Glomerular visceral epithelial cell (primary cell): ENCODE results near the gene NOL9.
A peak's percentile ranks its signal among the peaks of the same experiment; 100 is the strongest.

Experiments used
- DNase-seq: peaks from one replicate; pipeline ENCODE4 v3.0.0-alpha.2; 2016; ENCODE audit errors: extremely low spot score

Gene NOL9

GRCh38 chr1:6489383-6489765, 64.9 kb downstream of the NOL9 start:
- DNase-seq: no peak

DNA sequence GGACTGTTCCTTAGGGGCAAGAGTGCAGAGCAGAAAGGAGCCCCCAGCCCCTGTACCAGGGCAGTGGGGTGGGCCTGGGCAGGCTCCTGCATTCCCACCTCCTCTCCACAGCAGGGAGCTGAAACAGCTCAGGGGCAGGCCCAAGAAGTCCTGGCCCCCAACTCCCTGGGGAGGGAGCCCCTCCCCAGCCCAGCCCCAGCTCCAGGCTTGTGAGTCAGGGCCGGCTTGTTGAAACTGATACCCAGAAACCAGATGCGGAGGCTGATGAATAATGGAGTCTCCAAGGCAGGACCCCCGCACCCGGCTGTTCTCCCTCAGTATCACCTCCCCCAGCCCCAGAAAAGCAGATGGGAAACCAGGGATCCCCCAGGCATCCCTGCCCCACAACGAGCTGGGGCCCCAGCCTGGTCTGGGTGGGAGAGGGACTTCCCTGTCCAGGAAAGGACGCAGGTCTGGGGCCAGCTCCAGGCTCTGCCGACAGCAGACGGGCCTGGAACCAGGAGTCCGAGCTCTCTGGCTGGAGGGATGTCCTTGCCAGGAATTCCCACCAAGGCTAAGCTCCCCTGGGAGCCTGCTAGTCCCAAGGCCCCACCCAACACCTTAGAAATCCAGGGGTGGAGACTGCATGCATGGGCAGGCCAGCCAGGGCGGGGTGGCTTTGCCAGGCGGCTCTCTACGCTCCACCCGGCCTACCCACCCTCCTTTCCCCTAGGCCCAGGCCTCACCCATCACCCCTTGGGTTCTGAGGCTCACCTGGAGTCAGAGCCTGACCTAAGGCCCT, 65.5 kb downstream of the NOL9 start:
- DNase-seq: peak; percentile 67

GRCh38 chr1:6487804-6488484, 66.4 kb downstream of the NOL9 start:
- no peak for DNase-seq

- DNase-seq: peak; percentile 83
Observed at GRCh38 chr1:6486433-6487011, 67.8 kb downstream of the NOL9 start.

DNA sequence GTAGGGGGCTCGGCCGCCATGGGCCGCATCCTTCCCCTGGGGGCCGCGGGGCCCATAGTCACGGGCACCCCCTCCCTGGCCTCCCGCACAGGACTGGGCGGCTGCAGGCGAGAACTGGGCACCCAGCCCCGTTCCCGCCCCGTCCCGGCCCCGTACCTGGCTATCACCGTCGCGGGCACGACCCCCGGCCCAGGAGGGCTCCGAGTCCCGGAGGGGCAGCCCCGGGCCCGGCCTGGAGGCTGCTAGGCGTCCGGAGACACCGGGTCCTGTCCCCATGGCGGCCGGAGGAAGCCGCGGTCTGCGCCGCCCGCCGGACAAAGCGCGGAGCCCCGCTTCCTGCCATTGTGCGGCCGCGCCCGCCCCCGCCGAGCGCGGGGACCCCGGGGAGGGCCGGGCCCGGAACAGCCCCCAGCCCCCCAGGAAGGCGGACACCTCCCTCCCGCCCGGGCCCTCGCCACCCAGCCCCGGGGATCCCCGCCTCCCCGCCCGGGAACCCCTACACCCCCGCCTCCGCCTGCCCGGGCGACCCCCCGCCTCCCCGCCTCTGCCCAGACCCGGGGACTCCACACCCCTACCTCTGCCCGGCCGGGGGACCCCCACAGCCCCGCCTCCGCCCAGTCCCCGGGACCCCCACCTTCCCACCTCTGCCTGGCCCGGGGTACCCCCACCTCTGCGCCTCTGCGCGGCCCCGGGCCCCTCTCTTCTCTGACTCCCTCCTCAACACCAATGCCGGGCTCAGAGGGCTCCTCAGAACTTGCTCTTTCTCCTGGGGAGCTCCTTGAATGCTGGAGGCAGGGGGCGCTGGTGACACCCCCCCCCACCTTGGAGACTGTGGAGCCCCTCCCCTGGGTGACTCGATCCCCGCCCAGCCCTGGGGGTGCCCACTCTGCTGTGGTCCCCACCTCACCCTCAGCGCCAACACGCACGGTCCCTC, 68.9 kb downstream of the NOL9 start:
- DNase-seq: no peak

DNA sequence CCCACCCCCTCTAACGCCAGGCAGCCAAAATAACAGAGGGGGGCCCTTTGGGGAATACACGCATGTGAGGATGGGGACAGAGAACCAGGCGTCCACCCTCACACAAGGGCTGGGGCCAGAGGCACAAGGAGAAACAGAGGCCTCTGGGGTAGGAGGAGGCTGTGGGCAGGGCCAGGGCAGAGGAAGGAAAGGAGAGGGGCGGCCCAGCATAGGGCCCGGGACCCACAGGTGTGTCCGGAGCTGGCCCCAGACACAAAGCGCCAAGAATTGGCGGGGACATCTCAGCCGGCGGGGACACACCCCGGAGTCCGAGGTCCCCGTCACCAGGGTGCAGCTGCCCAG, 69.5 kb downstream of the NOL9 start:
- no peak for DNase-seq

DNA sequence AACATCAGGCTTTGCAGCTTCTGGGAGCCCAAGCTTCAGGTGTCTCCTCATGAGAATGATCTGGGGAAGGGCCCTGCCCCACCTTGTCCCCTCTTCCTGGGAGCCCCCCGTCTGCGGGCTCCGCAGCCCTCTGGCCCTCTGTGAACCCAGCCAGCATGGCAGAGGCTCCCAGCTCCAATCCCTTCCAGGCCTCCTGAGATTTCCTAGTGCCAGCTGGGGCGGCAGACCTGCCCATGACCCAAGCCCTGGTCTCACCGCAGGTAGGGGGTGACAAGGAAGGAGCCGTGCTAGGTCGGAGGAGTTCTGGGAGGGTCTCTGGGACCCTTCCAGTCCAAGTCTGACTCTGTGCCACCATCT, 70.6 kb downstream of the NOL9 start:
- DNase-seq: no peak

DNA sequence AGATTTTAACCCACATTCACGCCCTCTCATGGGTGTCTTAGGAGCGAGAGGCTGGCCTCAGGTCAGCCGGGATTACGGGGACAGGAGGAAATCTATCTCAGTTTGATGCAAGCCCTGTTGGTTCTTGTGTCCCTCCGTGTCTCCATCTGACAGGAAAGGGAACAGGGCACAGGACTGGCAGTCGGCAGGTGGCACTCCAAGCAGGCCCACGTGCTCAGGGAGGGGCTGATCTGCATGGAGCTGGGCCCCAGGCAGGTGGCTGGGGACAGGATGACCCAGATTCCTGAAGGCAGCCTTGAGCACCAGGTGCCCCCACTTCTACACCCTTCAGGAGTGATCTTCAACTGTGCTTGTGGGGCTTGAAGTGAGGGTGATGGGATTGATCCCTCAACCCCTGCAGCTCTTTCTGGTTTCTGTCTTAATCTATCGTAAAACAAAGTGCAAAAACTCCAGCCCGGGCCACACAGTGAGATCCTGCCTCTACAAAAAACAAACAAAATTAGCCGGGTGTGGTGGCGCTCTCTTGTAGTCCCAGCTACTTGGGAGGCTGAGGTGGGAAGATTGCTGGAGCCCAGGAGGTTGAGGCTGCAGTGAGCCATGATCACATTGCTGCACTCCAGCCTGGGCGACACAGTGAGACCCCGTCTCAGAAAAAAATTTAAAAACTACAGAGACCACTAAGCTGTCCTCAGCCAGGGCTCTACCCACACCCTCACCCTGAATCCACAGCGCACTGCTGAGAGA, 71.1 kb downstream of the NOL9 start:
- DNase-seq: no peak

DNA sequence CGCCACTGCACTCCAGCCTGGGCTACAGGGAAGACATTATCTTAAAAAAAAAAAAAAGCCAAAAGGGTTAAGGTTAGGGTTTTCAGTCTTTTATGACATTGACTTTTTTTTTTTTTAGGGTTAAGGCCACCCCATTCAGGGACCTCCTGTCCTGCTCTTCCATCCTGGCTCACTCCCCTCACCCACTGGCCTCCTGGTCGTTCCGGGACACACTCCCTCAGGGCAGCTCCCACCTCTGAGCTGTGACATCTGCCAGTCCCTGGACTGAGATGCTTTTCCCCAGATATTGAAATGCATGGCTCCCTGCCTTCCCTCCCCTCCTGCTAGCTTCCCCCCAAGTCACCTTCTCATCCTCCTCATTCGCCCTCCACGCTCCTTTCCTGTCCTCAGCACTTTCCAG, 72.5 kb downstream of the NOL9 start:
- DNase-seq: no peak

DNA sequence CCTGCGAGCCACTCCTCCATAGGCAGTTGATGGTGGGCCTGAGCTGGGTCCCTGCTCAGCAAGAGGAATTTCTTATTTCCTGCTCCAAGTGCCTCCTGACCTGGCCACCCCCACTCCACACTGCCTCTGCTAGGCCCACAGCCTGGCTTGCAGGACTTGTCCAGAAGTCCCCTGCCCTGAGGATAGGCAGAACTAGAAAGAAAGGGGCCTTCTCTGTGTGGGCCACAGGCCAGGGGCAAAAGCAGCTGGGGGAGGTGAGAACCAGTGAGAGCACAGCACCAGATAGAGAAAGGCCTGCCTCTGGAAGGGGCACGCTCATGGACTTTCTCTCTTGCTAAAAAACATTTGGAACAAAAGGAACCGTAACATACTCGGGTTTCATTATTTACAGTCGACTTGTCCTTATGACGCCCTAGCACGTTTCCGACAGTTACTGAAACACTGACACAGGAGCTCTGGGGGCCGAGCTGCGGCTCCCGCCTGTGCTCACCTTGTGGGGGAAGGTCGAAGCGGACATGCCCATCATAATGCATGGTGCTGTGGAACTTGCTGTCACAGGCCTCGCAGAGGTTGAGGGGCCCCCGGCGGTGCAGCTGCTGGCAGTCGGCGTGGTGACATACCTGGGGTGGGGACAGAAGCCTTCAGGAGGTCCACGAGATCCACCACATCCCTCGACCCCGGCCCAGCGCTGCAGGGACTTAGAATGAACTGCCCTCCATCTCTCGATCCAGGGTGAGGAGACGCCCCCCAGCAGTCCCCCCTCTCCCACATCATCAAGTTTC, 77.1 kb downstream of the NOL9 start:
- DNase-seq: no peak

- no peak for DNase-seq
Observed at GRCh38 chr1:6476483-6476882, 77.8 kb downstream of the NOL9 start.

DNA sequence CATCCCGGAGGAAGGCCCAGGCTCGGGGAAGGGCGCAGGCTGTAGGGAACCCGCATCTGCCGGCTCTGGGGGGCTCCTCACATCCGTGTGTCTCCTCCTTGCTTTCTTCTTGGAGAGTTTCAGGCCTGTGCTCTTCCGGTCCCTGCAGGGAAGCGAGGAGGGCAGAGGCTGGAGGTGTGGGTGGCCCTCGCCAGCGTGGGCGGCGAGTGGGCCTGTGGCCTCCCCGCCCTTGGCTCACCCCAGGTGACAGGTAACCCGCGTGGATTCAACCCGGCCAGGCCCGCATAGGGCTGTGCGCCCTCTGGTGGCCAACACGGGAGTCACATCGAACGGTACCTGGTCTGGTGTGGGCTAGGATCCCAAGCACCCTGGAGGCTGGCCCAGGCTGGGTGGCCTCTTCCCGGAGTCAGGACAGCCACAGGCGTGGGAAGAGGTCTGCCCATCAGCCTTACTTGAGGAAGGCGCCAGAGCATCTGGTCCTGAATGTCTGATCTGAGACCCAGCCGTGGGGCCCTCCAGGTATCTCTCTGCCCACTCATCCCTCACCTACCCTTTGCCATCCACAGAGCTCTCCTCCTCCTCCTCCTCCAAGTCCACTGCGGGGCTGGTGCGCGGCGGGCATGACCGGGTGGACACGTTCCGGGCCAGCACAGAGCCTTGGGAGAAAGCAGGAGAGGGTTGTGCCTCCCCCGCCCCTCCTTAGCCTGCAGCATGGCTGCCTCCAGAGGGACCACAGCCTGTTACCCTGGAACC, 78.8 kb downstream of the NOL9 start:
- peak; percentile 56 for DNase-seq

- DNase-seq: no peak
Observed at GRCh38 chr1:6474815-6475282, 79.5 kb downstream of the NOL9 start.

- DNase-seq: no peak
Observed at GRCh38 chr1:6473974-6474814, 80.1 kb downstream of the NOL9 start.

DNA sequence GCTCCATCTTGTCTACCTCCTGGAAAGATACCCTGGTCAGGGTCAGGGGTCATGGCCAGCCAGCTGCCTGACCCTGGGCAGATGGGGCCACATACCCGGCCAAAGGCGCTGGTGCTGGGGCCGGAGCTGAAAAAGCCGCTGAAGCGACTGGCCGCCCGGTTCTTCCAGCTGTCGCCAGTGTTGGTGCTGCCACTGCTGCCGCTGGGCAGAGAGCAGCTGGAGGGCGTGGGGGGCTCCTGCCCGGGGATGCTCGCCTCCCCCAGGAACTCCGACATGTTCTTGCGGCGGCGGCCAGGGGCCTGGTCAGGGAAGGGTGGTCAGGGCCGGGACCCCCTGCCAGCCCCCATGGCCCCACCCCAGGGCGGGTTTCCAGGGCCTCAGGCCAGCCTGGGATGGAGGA, 81.2 kb downstream of the NOL9 start:
- DNase-seq: no peak

GRCh38 chr1:6472391-6472790, 81.9 kb downstream of the NOL9 start:
- DNase-seq: no peak

DNA sequence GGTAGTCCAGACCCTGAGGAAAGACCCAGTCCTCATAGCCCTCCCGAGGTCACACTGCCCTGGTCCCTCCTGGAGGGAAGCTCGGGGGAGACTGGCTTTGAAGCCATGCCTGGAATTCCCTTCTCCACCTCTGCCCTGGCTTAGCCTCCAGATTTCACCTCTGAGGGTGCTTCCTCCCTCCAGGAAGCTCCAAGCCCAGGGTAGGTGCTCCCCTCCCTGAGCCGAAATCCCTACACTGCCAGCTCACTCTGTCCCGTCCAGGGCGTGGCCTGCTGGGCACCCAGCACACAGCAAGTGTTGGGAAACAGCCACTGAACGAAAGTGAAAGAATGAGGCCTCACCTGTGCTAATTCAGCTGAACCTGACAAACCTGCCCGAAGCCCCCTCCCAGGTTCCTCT, 82.3 kb downstream of the NOL9 start:
- DNase-seq: no peak
